ENCODE results near the gene DRD5.
"Not testable (repeated sequence)": the region's sequence is repeated elsewhere in the genome, so short reads cannot be mapped to it uniquely, and the experiment has no call there.

DNA sequence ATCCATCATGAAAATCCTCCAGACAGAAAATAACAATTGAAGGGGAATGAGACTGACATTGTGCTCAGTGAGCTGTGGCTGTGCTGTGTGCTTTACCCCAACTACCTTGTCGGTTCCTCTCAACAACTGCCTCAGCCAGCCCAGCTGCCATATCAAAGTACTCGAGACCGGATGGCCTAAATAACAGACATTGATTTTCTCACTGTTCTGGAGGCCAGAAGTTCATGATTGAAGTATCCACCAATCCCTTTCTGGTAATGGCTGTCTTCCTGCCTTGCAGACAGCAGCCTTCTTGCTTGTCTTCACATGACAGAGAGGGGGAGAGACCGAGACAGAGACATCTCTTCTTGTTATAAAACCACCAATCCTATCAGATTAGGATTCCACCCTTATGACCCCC, 37.6 kb upstream of the DRD5 start:
- TF ChIP-seq, protein P1, sequence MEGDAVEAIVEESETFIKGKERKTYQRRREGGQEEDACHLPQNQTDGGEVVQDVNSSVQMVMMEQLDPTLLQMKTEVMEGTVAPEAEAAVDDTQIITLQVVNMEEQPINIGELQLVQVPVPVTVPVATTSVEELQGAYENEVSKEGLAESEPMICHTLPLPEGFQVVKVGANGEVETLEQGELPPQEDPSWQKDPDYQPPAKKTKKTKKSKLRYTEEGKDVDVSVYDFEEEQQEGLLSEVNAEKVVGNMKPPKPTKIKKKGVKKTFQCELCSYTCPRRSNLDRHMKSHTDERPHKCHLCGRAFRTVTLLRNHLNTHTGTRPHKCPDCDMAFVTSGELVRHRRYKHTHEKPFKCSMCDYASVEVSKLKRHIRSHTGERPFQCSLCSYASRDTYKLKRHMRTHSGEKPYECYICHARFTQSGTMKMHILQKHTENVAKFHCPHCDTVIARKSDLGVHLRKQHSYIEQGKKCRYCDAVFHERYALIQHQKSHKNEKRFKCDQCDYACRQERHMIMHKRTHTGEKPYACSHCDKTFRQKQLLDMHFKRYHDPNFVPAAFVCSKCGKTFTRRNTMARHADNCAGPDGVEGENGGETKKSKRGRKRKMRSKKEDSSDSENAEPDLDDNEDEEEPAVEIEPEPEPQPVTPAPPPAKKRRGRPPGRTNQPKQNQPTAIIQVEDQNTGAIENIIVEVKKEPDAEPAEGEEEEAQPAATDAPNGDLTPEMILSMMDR (IDR thresholded peaks at IDR 0.05): not testable (repeated sequence)
- not testable (repeated sequence) for TF ChIP-seq POLR2A (IDR thresholded peaks at IDR 0.05)
